Measurements from ENCODE around the gene NOX4. TPM values are rescaled to one million over a fixed set of nuclear protein-coding genes. Genes with fewer than 3 reads are reported as not detected.
A peak's percentile ranks its signal among the peaks of the same experiment; 100 is the strongest.

The NOX4 gene
- not detected in 2 replicates for total RNA-seq (2021)
- percentile 4 among the genes with signal in this experiment for Bru-seq, nascent RNA
- BruChase-seq, experiment 1, labeled RNA remaining after a 2-hour chase, result not detected
- not detected for BruChase-seq, experiment 2, labeled RNA remaining after a 6-hour chase
- long read RNA-seq, result 0 reads

- ChIA-PET POLR2A (ENCODE audit: unreplicated experiment) (no interaction called here), CTCF (no interaction called here)
- Histone ChIP-seq H3F3A (ENCODE audit: insufficient read depth, low read depth) (no peaks in the 10 kb centered on the region), H3K27me3 (ENCODE audit: insufficient read depth, low read depth) (no peaks in the 10 kb centered on the region), H4K20me1 (ENCODE audit: insufficient read depth) (no peaks in the 10 kb centered on the region), H3K79me2 (ENCODE audit: low read depth) (no peaks in the 10 kb centered on the region), H3K4me1 (replicated peaks; ENCODE audit: insufficient read depth) (no peaks in the 10 kb centered on the region), H3K4me2 (no peak within 1 kb of the TSS), H3K4me3 (no peak within 1 kb of the TSS), H2AFZ (no peak within 1 kb of the TSS), H3K9me3 (ENCODE audit: insufficient read depth, low read depth) (no peaks in the 10 kb centered on the region), H3K9me2 (ENCODE audit: insufficient read depth) (no peaks in the 10 kb centered on the region), H3K27ac (no peak within 1 kb of the TSS), H3K36me3 (ENCODE audit: low read depth) (no peaks in the 10 kb centered on the region)
- DNase-seq, result no peak
- no peak for TF ChIP-seq CTCF (conservative IDR thresholded peaks at IDR 0.05)
- intact Hi-C loops (cut with micrococcal nuclease; ENCODE audit: unreplicated experiment), result no loop called here
- no TSS peak for BruUV-seq (replicated peaks)
These were observed at the start of gene NOX4 for GRCh38 chr11:89490981-89491690. Gene NOX4, minus strand, starts transcription at chr11:89491375. Its CDS starts 129 bp downstream, at chr11:89491246.

DNA sequence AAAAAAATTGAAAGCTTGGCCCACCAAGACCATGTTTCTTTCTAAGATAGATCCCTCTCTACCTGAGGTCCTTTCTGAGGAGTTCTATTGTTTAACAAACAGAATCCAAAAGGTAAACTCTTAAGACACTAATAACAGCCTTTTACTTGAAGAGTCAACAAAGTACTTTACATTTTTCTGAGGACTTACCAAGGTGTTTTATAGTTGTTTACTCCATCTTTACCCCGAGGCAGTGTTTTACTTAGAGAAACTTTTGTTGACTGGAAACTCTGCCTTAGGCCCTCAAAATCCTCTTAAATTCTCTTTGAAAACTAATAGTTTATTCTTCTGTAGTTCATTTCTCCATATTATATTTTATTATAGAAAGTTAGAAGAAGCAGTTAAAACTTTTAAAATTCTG lies 49.7 kb upstream of the NOX4 start:
- H3F3A ChIP-seq (ENCODE audit: insufficient read depth, low read depth), result no peaks in the 10 kb centered on the region
- no peaks in the 10 kb centered on the region for H3K9me2 ChIP-seq (ENCODE audit: insufficient read depth)
- H3K27ac ChIP-seq, result no peak overlapping the region
- H3K27me3 ChIP-seq (ENCODE audit: insufficient read depth, low read depth), result no peaks in the 10 kb centered on the region
- H3K36me3 ChIP-seq (ENCODE audit: low read depth), result no peaks in the 10 kb centered on the region
- no TSS peak for BruUV-seq (replicated peaks)
- intact Hi-C loops (cut with micrococcal nuclease; ENCODE audit: unreplicated experiment), result no loop called here
- no peak overlapping the region for H3K4me3 ChIP-seq
- no peaks in the 10 kb centered on the region for H3K9me3 ChIP-seq (ENCODE audit: insufficient read depth, low read depth)
- no peak for TF ChIP-seq EZH2 (IDR thresholded peaks at IDR 0.05; ENCODE audit: low read depth)
- no peak for TF ChIP-seq CTCF (conservative IDR thresholded peaks at IDR 0.05)
- ChIA-PET POLR2A (ENCODE audit: unreplicated experiment) (no interaction called here), CTCF (no interaction called here)
- H4K20me1 ChIP-seq (ENCODE audit: insufficient read depth), result no peaks in the 10 kb centered on the region; the same call in 1 of the 2 replicates
- no peaks in the 10 kb centered on the region for H3K4me1 ChIP-seq (replicated peaks; ENCODE audit: insufficient read depth)
- no peak overlapping the region for H3K4me2 ChIP-seq
- H3K79me2 ChIP-seq (ENCODE audit: low read depth), result no peaks in the 10 kb centered on the region
- no peak for DNase-seq
- H2AFZ ChIP-seq, result no peak overlapping the region

GRCh38 chr11:89537936-89538335 lies 46.8 kb upstream of the NOX4 start:
- Histone ChIP-seq H4K20me1 (ENCODE audit: insufficient read depth) (no peaks in the 10 kb centered on the region; the same call in 1 of the 2 replicates), H2AFZ (no peak overlapping the region), H3K4me2 (no peak overlapping the region), H3K27me3 (ENCODE audit: insufficient read depth, low read depth) (no peaks in the 10 kb centered on the region), H3K9me3 (ENCODE audit: insufficient read depth, low read depth) (no peaks in the 10 kb centered on the region), H3K27ac (no peak overlapping the region), H3K4me1 (replicated peaks; ENCODE audit: insufficient read depth) (no peaks in the 10 kb centered on the region), H3K36me3 (ENCODE audit: low read depth) (no peaks in the 10 kb centered on the region), H3K9me2 (ENCODE audit: insufficient read depth) (no peaks in the 10 kb centered on the region), H3K4me3 (no peak overlapping the region), H3K79me2 (ENCODE audit: low read depth) (no peaks in the 10 kb centered on the region), H3F3A (ENCODE audit: insufficient read depth, low read depth) (no peaks in the 10 kb centered on the region)
- BruUV-seq (replicated peaks), result no TSS peak
- ChIA-PET CTCF (no interaction called here), POLR2A (ENCODE audit: unreplicated experiment) (no interaction called here)
- no peak for DNase-seq
- intact Hi-C loops (cut with micrococcal nuclease; ENCODE audit: unreplicated experiment), result no loop called here
- TF ChIP-seq CTCF (conservative IDR thresholded peaks at IDR 0.05) (no peak), EZH2 (IDR thresholded peaks at IDR 0.05; ENCODE audit: low read depth) (no peak)

All from PC-9 (cell line).